Kidney epithelial cell (primary cell): ENCODE measurements around the gene SEL1L2. TPM values are rescaled to one million over a fixed set of nuclear protein-coding genes. Genes with fewer than 3 reads are reported as not detected.

Source experiments
- DNase-seq: peaks from one replicate; pipeline ENCODE4 v3.0.0-alpha.2; 2010; ENCODE audit warnings: low read depth
- H3K27me3 ChIP-seq: 2 replicates; pipeline ENCODE4 v1.6.0; 2011; ENCODE audit warnings: low read length; ENCODE audit not compliant: control insufficient read depth, insufficient read depth
- H3K36me3 ChIP-seq: 2 replicates; pipeline ENCODE4 v1.5.1; 2011; ENCODE audit warnings: low read length; ENCODE audit not compliant: control insufficient read depth, insufficient read depth
- H3K4me3 ChIP-seq: 2 replicates; pipeline ENCODE4 v1.5.1; 2011; ENCODE audit warnings: low read depth, mild to moderate bottlenecking, control low read depth, low read length
- CTCF ChIP-seq: IDR thresholded peaks from 2 replicates; pipeline ENCODE4 v1.5.1; 2011; ENCODE audit warnings: mild to moderate bottlenecking, moderate library complexity, low read length, control low read depth, inconsistent platforms; ENCODE audit not compliant: insufficient read depth, poor library complexity, severe bottlenecking
- total RNA-seq: library from RNA; depleted of rRNA; stranded (reverse); fragments of >200 nt; gene quantifications from 2 replicates; pipeline ENCODE4 v1.2.3, GENCODE V29; 2015

SEL1L2 gene
- total RNA-seq, 1 donor from 2014 or later = not detected

GRCh38 chr20:13909067-13909466 is 81.3 kb downstream of the SEL1L2 start:
- no peak for TF ChIP-seq CTCF
- no peaks in the 10 kb centered on the region for H3K36me3 ChIP-seq

GRCh38 chr20:13904766-13905165 is 85.6 kb downstream of the SEL1L2 start:
- Histone ChIP-seq H3K36me3 (no peaks in the 10 kb centered on the region), H3K27me3 (no peaks in the 10 kb centered on the region), H3K4me3 (no peak overlapping the region)
- TF ChIP-seq CTCF = no peak
- DNase-seq = no peak

More at GRCh38 chr20:13909067-13909466, 81.3 kb downstream of the SEL1L2 start:
- no peaks in the 10 kb centered on the region for H3K27me3 ChIP-seq
- H3K4me3 ChIP-seq = no peak overlapping the region
- no peak for DNase-seq

- DNase-seq = no peak
- TF ChIP-seq CTCF = no peak
- no peaks in the 10 kb centered on the region for H3K36me3 ChIP-seq
- no peak overlapping the region for H3K4me3 ChIP-seq
- no peaks in the 10 kb centered on the region for H3K27me3 ChIP-seq
Observed at GRCh38 chr20:13900496-13900895, 89.9 kb downstream of the SEL1L2 start.

GRCh38 chr20:13898012-13898612 is 92.3 kb downstream of the SEL1L2 start:
- no peak for DNase-seq
- no peaks in the 10 kb centered on the region for H3K36me3 ChIP-seq

GRCh38 chr20:13891575-13891974 is 98.8 kb downstream of the SEL1L2 start:
- Histone ChIP-seq H3K27me3 (no peaks in the 10 kb centered on the region), H3K4me3 (no peak overlapping the region), H3K36me3 (no peaks in the 10 kb centered on the region)
- no peak for TF ChIP-seq CTCF
- no peak for DNase-seq

More at GRCh38 chr20:13898012-13898612, 92.3 kb downstream of the SEL1L2 start:
- no peak for TF ChIP-seq CTCF
- no peak overlapping the region for H3K4me3 ChIP-seq
- H3K27me3 ChIP-seq = no peaks in the 10 kb centered on the region

- TF ChIP-seq CTCF = no peak
- Histone ChIP-seq H3K36me3 (no peaks in the 10 kb centered on the region), H3K4me3 (no peak overlapping the region), H3K27me3 (no peaks in the 10 kb centered on the region)
- no peak for DNase-seq
Observed at GRCh38 chr20:13884803-13885202, 105.6 kb downstream of the SEL1L2 start.
